Ovary (tissue), 9 donors: ENCODE data around the gene FNBP1. TPM values are rescaled to one million over a fixed set of nuclear protein-coding genes. Genes with fewer than 3 reads are reported as not detected.
"Not testable (repeated sequence)": the region's sequence is repeated elsewhere in the genome, so short reads cannot be mapped to it uniquely, and the experiment has no call there.

ENCODE experiments used
- DNase-seq, 5 donors: peaks; one replicate each; pipeline ENCODE4 v3.0.0-alpha.2; 2019 to 2020
- H3K27ac ChIP-seq, 2 donors: fragments of 200-600 bp; one replicate each; pipeline versions ENCODE4 v1.5.1 to v1.8.0; 2019 to 2022
- H3K27me3 ChIP-seq: fragments of 200-600 bp; one replicate; pipeline ENCODE4 v1.8.0; 2022
- H3K36me3 ChIP-seq: fragments of 200-600 bp; sonication (generic); one replicate; pipeline ENCODE4 v1.5.1; 2019
- H3K4me1 ChIP-seq: one replicate; pipeline ENCODE4 v1.8.1; 2013; ENCODE audit warnings: mild to moderate bottlenecking, moderate library complexity; ENCODE audit not compliant: insufficient read depth
- H3K4me3 ChIP-seq: fragments of 200-600 bp; sonication (generic); one replicate; pipeline ENCODE4 v1.5.1; 2017
- H3K9me3 ChIP-seq, 2 donors: fragments of 200-600 bp in 1 of 2; sonication (generic) in 1 of 2; one replicate each; pipeline versions ENCODE4 v1.5.1 to v1.8.1; 2013 to 2019; ENCODE audit warnings: mild to moderate bottlenecking in 1 of 2, moderate library complexity in 1 of 2
- CTCF ChIP-seq, 3 donors: fragments of 450-650 bp in 2 of 3; fragments of 200-600 bp in 1 of 3; IDR thresholded peaks; one replicate each; pipeline versions ENCODE4 v1.5.1 to v1.8.0; 2016 to 2022; ENCODE audit warnings: antibody characterized with exemption in 3 of 3, mild to moderate bottlenecking in 1 of 3
- EP300 ChIP-seq: sonication (generic); formaldehyde crosslinking; IDR thresholded peaks from one replicate; pipeline ENCODE4 v1.6.1; 2017; ENCODE audit warnings: antibody characterized with exemption
- POLR2A ChIP-seq: fragments of 450-650 bp; IDR thresholded peaks from one replicate; pipeline ENCODE4 v1.6.1; 2017; ENCODE audit warnings: antibody characterized with exemption, mild to moderate bottlenecking, moderate library complexity
- WGBS, 3 donors: extraction: QIAGEN DNeasy Blood & Tissue Kit in 1 of 3; methylation state at CpG; one replicate each; pipeline versions ENCODE4 v1.1.5 to v1.1.7; 2013 to 2017; 5-methylcytosine and 5-hydroxymethylcytosine counted together
- intact Hi-C, 4 donors: fragments of 100-400 bp; cut with DNase I; formaldehyde crosslinking; loops; one replicate each; pipeline versions ENCODE4 v1.11.0 to v1.15.1; 2022 to 2023
- polyA plus RNA-seq, 2 donors: library from polyadenylated mRNA; stranded (reverse); fragments of 200-250 nt in 1 of 2; fragments of 350-450 nt in 1 of 2; fragmentation: Illumina TruSeq in 1 of 2; extraction: RNeasy Lipid Tissue Mini Kit (QIAGEN cat#74804) in 1 of 2; gene quantifications; one replicate each; pipeline ENCODE4 v1.2.3, GENCODE V29; 2013 to 2014
- total RNA-seq, 7 donors: library from RNA; depleted of rRNA in 2 of 7; stranded (reverse); fragments of >200 nt in 2 of 7; fragmentation: NEBNext Ultra II Directional in 3 of 7; extraction: Animal tissue kit (Norgen Biotek cat#: 25700) in 3 of 7; gene quantifications; one replicate each; pipeline versions ENCODE4 v1.1.0 to v1.2.4, GENCODE V29; 2016 to 2023
- donor health status: DM: no; HTN: no; CAD: no; lungs with moderate emphysema.
- donor health status: DM: no; HTN: no; CAD: no.
- donor health status: Bipolar disorder and iron deficiency.
- donor health status: DM: yes; HTN: yes; CAD: no.
- donor health status: DM: no; HTN: no; CAD: no.
- donor health status: DM: yes; HTN: yes; CAD: no.

Gene FNBP1
- total and polyA plus RNA-seq, 9 donors, result 18.0 to 61.5 (median 49.0) TPM

- WGBS, 3 donors, result 96 to 97% (median 97%) methylated on average over 4 of the region's 4 CpGs
- H3K4me1 ChIP-seq, result peaks cover 10% of the 10 kb centered on the region
These were observed 24.7 kb downstream of the FNBP1 start for GRCh38 chr9:130018265-130018664.

GRCh38 chr9:130017510-130017909, 25.5 kb downstream of the FNBP1 start:
- H3K27me3 ChIP-seq, H3K36me3 ChIP-seq, DNase-seq, H3K27ac ChIP-seq, intact Hi-C loops, H3K4me3 ChIP-seq, H3K9me3 ChIP-seq, H3K4me1 ChIP-seq: not testable (repeated sequence)
- WGBS, 3 donors, result 58 to 70% (median 66%) methylated on average over 8 of the region's 8 CpGs

More at GRCh38 chr9:130018265-130018664, 24.7 kb downstream of the FNBP1 start:
- H3K4me3 ChIP-seq, result no peak overlapping the region
- H3K36me3 ChIP-seq, result no peaks in the 10 kb centered on the region
- no peak for DNase-seq
- no peaks in the 10 kb centered on the region for H3K27me3 ChIP-seq
- TF ChIP-seq EP300 (no peak), CTCF (IDR thresholded peaks at IDR 0.05) (no peak)
- H3K27ac ChIP-seq, result no peak overlapping the region
- H3K9me3 ChIP-seq, result no peaks in the 10 kb centered on the region
- intact Hi-C loops, result no loop called here

- WGBS, 3 donors, result 8 to 16% (median 10%) methylated on average over 2 of the region's 2 CpGs
- no peak overlapping the region for H3K4me3 ChIP-seq
- no peaks in the 10 kb centered on the region for H3K9me3 ChIP-seq
- no peaks in the 10 kb centered on the region for H3K27me3 ChIP-seq
- no peaks in the 10 kb centered on the region for H3K36me3 ChIP-seq
- no peak for TF ChIP-seq EP300
- no peak for TF ChIP-seq POLR2A
- H3K4me1 ChIP-seq, result peaks cover 7% of the 10 kb centered on the region
- no peak for DNase-seq
- no peak overlapping the region for H3K27ac ChIP-seq
- intact Hi-C loops, result no loop called here
These were observed 25.9 kb downstream of the FNBP1 start for GRCh38 chr9:130017076-130017475.

GRCh38 chr9:130015353-130016019, 27.5 kb downstream of the FNBP1 start:
- intact Hi-C loops, result no loop called here
- no peak for DNase-seq
- TF ChIP-seq POLR2A (no peak), CTCF (IDR thresholded peaks at IDR 0.05) (no peak), EP300 (no peak)
- Histone ChIP-seq H3K4me1 (peaks cover 6% of the 10 kb centered on the region), H3K4me3 (no peak overlapping the region), H3K36me3 (no peaks in the 10 kb centered on the region), H3K27ac (no peak overlapping the region), H3K27me3 (no peaks in the 10 kb centered on the region), H3K9me3 (no peaks in the 10 kb centered on the region)
- WGBS, 3 donors, result 95 to 97% (median 96%) methylated on average over 5 of the region's 5 CpGs

GRCh38 chr9:130013326-130013725, 29.7 kb downstream of the FNBP1 start:
- Histone ChIP-seq H3K9me3 (no peaks in the 10 kb centered on the region), H3K27me3 (no peaks in the 10 kb centered on the region), H3K36me3 (no peaks in the 10 kb centered on the region), H3K27ac (no peak overlapping the region), H3K4me3 (no peak overlapping the region), H3K4me1 (peaks cover 3% of the 10 kb centered on the region)
- DNase-seq, result no peak
- WGBS, 3 donors, result 67 to 74% (median 68%) methylated on average over 2 of the region's 2 CpGs
- intact Hi-C loops, result no loop called here
- TF ChIP-seq EP300, result no peak

GRCh38 chr9:130010151-130010988, 32.6 kb downstream of the FNBP1 start:
- intact Hi-C loops, result no loop called here
- Histone ChIP-seq H3K36me3 (no peaks in the 10 kb centered on the region), H3K4me3 (no peak overlapping the region), H3K4me1 (no peaks in the 10 kb centered on the region), H3K27me3 (no peaks in the 10 kb centered on the region), H3K27ac (no peak overlapping the region), H3K9me3 (no peaks in the 10 kb centered on the region)
- DNase-seq, result no peak
- WGBS, 3 donors, result 91 to 96% (median 96%) methylated on average over 5 of the region's 5 CpGs
- TF ChIP-seq EP300 (no peak), CTCF (IDR thresholded peaks at IDR 0.05) (no peak), POLR2A (no peak)

GRCh38 chr9:130009546-130009945, 33.4 kb downstream of the FNBP1 start:
- H3K27ac ChIP-seq, H3K27me3 ChIP-seq, H3K4me3 ChIP-seq, DNase-seq, intact Hi-C loops, H3K9me3 ChIP-seq, H3K36me3 ChIP-seq, H3K4me1 ChIP-seq: not testable (repeated sequence)
- 94 to 96% (median 95%) methylated on average over 10 of the region's 10 CpGs for WGBS, 3 donors
